OCI-LY3 (cell line): Measurements from ENCODE around the gene KMT2E.

Experiments
- CTCF ChIP-seq: fragments of 200-600, 300-600 bp; sonication (generic); IDR thresholded peaks from 2 replicates; pipeline ENCODE4 v1.5.1; 2014; ENCODE audit warnings: antibody characterized with exemption, low read length, low read depth
- EZH2phosphoT487 ChIP-seq: fragments of 200-600 bp; shearing (Covaris generic); IDR thresholded peaks from 2 replicates; pipeline ENCODE4 v1.6.1; 2018; ENCODE audit warnings: antibody characterized with exemption, mixed run types, low read depth

GRCh38 chr7:105130048-105130447 is 116.0 kb downstream of the KMT2E start:
- no peak for TF ChIP-seq CTCF
- TF ChIP-seq EZH2phosphoT487 = no peak
